Measurements from ENCODE around the gene ADGRG4.

The ADGRG4 gene

DNA sequence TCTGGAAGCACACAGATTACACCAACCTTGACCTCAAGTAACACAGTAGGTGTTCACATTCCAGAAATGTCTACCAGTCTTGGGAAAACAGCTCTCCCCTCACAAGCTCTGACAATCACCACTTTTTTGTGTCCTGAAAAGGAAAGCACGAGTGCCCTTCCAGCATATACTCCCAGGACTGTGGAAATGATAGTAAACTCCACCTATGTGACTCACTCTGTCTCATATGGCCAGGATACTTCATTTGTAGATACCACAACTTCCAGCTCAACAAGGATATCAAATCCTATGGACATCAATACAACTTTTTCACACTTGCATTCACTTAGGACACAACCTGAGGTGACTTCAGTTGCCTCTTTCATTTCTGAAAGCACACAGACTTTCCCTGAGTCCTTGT, 46.9 kb downstream of the ADGRG4 start:
- H3K27ac ChIP-seq: no peak overlapping the region
- TF ChIP-seq, protein P1, sequence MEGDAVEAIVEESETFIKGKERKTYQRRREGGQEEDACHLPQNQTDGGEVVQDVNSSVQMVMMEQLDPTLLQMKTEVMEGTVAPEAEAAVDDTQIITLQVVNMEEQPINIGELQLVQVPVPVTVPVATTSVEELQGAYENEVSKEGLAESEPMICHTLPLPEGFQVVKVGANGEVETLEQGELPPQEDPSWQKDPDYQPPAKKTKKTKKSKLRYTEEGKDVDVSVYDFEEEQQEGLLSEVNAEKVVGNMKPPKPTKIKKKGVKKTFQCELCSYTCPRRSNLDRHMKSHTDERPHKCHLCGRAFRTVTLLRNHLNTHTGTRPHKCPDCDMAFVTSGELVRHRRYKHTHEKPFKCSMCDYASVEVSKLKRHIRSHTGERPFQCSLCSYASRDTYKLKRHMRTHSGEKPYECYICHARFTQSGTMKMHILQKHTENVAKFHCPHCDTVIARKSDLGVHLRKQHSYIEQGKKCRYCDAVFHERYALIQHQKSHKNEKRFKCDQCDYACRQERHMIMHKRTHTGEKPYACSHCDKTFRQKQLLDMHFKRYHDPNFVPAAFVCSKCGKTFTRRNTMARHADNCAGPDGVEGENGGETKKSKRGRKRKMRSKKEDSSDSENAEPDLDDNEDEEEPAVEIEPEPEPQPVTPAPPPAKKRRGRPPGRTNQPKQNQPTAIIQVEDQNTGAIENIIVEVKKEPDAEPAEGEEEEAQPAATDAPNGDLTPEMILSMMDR (conservative IDR thresholded peaks at IDR 0.05): no peak

DNA sequence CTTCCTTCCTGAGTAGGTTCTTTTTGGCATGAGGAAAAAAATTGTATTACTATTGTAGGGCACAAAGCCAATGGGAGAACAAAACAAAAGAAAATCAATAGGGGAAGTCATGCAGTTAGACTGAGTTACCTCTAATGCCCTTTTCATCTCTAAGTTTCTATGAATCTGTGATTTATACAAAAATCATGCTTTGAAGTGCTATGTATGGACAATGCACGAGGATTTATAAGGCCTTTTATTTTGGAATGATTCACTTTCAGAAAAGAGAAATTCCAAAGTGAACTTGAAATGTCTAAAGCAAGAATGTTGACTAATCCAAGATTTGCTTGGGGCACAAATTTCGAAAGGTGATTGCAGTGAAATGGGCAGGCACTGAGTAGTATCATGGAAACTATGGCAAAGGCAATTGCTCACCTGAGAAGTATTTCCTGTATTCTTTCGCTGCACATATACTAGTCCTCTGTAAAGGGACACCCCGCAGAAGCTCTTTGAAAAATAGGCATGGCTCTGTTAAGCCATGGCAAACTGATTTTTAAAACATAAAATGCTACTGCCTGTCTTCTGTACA, 52.8 kb downstream of the ADGRG4 start:
- TF ChIP-seq, protein P1 (conservative IDR thresholded peaks at IDR 0.05): no peak
- H3K27ac ChIP-seq: no peak overlapping the region

DNA sequence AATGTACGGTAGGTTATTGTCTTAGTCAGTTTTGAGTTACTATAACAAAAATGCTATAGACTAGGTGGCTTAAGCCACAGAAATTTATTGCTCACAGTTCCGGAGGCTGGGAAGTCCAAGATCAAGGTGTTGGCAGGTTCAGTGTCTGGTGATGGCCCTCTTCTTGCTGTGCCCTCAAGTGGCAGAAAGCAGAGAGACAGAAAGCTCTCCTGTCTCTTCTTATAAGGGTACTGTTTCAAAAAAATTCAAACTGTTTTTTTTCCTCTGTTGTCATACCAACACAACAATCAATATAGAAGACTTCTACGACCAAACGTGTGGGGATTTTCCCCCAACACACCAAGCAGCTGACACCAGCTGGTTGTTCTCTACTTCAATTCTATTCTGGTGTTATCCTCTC, 53.4 kb downstream of the ADGRG4 start:
- no peak overlapping the region for H3K27ac ChIP-seq
- TF ChIP-seq, protein P1 (conservative IDR thresholded peaks at IDR 0.05): no peak

DNA sequence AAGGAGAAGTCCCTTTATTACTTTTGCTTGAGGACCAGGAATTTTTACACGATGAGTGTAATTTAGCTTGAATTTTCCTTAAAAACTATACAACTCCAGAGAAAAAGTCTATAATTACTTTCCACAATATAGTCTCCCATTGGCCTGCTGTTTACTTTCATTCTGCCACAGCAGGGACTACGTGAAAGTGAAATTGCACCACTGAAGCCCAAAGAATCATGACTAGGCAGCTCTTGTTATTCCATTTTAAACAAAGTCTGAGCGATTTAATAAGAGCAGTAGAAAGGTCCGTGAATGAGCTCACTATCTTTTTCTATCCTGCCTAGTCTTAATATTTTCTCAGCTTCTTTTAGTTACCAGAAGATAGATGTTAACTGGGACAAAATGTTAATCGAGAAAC, 68.6 kb downstream of the ADGRG4 start:
- TF ChIP-seq, protein P1 (conservative IDR thresholded peaks at IDR 0.05): no peak
- no peak overlapping the region for H3K27ac ChIP-seq

DNA sequence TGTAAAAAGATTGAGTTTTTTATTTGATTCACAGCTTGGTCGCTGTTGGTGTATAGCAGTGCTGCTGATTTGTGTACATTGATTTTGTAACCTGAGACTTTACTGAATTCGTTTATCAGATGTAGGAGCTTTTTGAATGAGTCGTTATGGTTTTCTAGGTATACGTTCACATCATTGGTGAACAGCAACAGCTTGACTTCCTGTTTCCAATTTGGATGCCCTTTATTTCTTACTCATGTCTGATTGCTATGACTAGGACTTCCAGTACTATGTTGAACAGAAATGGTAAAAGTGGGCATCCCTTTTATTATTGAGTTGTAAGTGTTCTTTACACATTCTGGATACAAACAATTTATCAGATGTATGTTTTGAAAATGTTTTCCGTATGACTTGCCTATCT, 76.0 kb downstream of the ADGRG4 start:
- H3K27ac ChIP-seq: no peak overlapping the region
- TF ChIP-seq, protein P1 (conservative IDR thresholded peaks at IDR 0.05): no peak

DNA sequence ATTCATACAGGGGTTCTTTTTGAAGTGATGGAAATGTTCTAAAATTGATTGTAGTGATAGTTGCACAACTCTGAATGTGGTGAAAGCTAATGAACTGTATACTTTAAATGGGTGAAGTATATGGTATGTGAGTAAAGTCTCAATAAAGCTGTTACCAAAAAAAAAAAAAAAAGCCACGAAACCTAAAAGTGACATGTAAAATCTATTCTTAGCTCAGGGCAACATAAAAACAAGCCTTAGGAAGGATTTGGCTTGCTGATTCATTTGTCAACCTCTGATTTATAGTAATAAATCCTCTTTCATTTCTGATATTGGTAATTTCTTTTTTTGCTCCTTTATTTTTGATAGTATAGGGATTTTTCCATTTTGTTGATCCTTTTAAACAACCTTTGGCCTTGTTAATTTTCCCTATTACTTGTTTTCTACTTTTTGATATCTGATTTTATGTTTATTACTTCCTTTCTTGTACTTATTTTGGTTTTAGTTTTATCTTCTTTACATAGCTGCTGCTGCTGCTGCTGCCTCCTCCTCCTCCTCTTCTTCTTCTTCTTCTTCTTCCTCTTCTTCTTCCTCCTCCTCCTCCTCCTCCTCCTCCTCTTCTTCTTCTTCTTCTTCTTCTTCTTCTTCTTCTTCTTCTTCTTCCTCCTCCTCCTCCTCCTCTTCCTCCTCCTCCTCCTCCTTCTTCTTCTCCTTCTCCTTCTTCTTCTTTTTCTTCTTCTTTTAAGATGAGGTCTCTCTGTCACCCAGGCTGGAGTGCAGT, 79.4 kb downstream of the ADGRG4 start:
- TF ChIP-seq, protein P1 (conservative IDR thresholded peaks at IDR 0.05): no peak
- H3K27ac ChIP-seq: no peak overlapping the region

DNA sequence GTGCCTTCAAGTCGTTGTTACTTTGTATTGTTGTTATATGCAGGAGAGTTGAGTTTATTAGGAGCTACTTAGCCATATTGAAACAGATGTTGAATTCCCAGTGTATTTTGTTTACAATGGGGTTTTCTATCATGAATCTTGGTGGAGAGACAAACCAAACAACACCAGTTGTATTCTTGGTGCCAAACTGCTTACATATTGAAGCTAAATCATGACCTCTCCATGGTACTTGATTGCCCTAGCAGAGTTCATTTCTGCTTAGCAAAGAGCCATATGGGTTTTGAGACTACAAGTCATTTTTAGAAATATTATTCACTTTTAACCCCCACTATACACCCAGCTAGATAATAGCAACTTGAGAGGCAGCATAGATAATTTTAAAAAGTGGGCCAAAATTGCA, 85.4 kb downstream of the ADGRG4 start:
- TF ChIP-seq, protein P1 (conservative IDR thresholded peaks at IDR 0.05): no peak
- H3K27ac ChIP-seq: no peak overlapping the region
